Smooth muscle cell (in vitro differentiated cells): ENCODE results near the gene ODAD4. TPM values are rescaled to one million over a fixed set of nuclear protein-coding genes. Genes with fewer than 3 reads are reported as not detected.
"Not testable (repeated sequence)": the region's sequence is repeated elsewhere in the genome, so short reads cannot be mapped to it uniquely, and the experiment has no call there.

Experiments used
- DNase-seq: peaks from one replicate; lab custom pipeline; 2025; ENCODE audit not compliant: unreplicated experiment; lab: John Stamatoyannopoulos, UW
- H2AFZ ChIP-seq: fragments of 200-600 bp; sonication (generic); 2 replicates; pipeline ENCODE4 v1.6.0; 2016; ENCODE audit warnings: antibody characterized with exemption, low read depth, mild to moderate bottlenecking
- H3F3A ChIP-seq: fragments of 200-600 bp; sonication (generic); 2 replicates; pipeline ENCODE4 v1.6.0; 2017; ENCODE audit warnings: antibody characterized with exemption, low read depth
- H3K27ac ChIP-seq: fragments of 200-600 bp; sonication (generic); 2 replicates; pipeline ENCODE4 v1.5.1; 2016; ENCODE audit warnings: low read depth, mild to moderate bottlenecking
- H3K27me3 ChIP-seq: fragments of 200-600 bp; sonication (generic); 2 replicates; pipeline ENCODE4 v1.6.1; 2016; ENCODE audit warnings: low read depth, mild to moderate bottlenecking
- H3K36me3 ChIP-seq: fragments of 200-600 bp; sonication (generic); 2 replicates; pipeline ENCODE4 v1.5.1; 2016; ENCODE audit warnings: low read depth
- H3K4me1 ChIP-seq: fragments of 200-600 bp; sonication (generic); 2 replicates; pipeline ENCODE4 v1.5.1; 2016; ENCODE audit warnings: low read depth
- H3K4me2 ChIP-seq: fragments of 200-600 bp; sonication (generic); 2 replicates; pipeline ENCODE4 v1.6.0; 2016; ENCODE audit warnings: mild to moderate bottlenecking
- H3K4me3 ChIP-seq: fragments of 200-600 bp; sonication (generic); 2 replicates; pipeline ENCODE4 v1.5.1; 2016; ENCODE audit warnings: mild to moderate bottlenecking
- H3K79me2 ChIP-seq: fragments of 200-600 bp; sonication (generic); 2 replicates; pipeline ENCODE4 v1.6.0; 2016; ENCODE audit warnings: low read depth, mild to moderate bottlenecking
- H3K9ac ChIP-seq: fragments of 200-600 bp; sonication (generic); 2 replicates; pipeline ENCODE4 v1.6.0; 2016; ENCODE audit warnings: low read depth
- H3K9me3 ChIP-seq: fragments of 200-600 bp; sonication (generic); replicated peaks from 2 replicates; pipeline ENCODE4 v1.5.1; 2016; ENCODE audit warnings: low read depth
- H4K20me1 ChIP-seq: fragments of 200-600 bp; sonication (generic); 2 replicates; pipeline ENCODE4 v1.6.0; 2016; ENCODE audit warnings: low read depth
- CTCF ChIP-seq: fragments of 200-600 bp; sonication (generic); IDR thresholded peaks from 2 replicates; pipeline ENCODE4 v1.5.1; 2017; ENCODE audit warnings: borderline replicate concordance, mild to moderate bottlenecking, antibody characterized with exemption; ENCODE audit not compliant: insufficient read depth, poor library complexity, severe bottlenecking
- WGBS: methylation state at CpG from one replicate; pipeline ENCODE4 v1.1.7; 2016; ENCODE audit warnings: low lambda C conversion rate; 5-methylcytosine and 5-hydroxymethylcytosine counted together
- polyA plus RNA-seq: library from polyadenylated mRNA; unstranded; fragments of >200 nt; fragmentation: Nextera tagmentation; extraction: Ambion mirVana; gene quantifications from 2 replicates; pipeline ENCODE4 v1.2.1, GENCODE V29; 2016
- total RNA-seq: library from RNA; depleted of rRNA; stranded (reverse); fragments of >200 nt; gene quantifications from 2 replicates; pipeline ENCODE4 v1.2.3, GENCODE V29; 2014

The ODAD4 gene
- total and polyA plus RNA-seq, 2 experiments from 2014 or later, result 1.5 to 3.2 TPM

GRCh38 chr17:42002175-42002791, 71.9 kb downstream of the ODAD4 start:
- Histone ChIP-seq H3K9ac (no peak overlapping the region), H3F3A (peaks cover 6% of the 10 kb centered on the region), H3K27me3 (no peaks in the 10 kb centered on the region), H4K20me1 (peaks cover 95% of the 10 kb centered on the region), H3K36me3 (peaks cover 6% of the 10 kb centered on the region), H3K79me2 (peaks cover 70% of the 10 kb centered on the region), H3K9me3 (no peaks in the 10 kb centered on the region), H3K27ac (no peak overlapping the region), H2AFZ (no peak overlapping the region), H3K4me2 (no peak overlapping the region), H3K4me1 (no peaks in the 10 kb centered on the region), H3K4me3 (no peak overlapping the region)
- no peak for DNase-seq
- no peak for TF ChIP-seq CTCF
- WGBS, result 95% methylated on average over 7 of the region's 7 CpGs

GRCh38 chr17:42002792-42003301, 72.4 kb downstream of the ODAD4 start:
- no peak for TF ChIP-seq CTCF
- Histone ChIP-seq H4K20me1 (peaks cover 96% of the 10 kb centered on the region), H3K9me3 (no peaks in the 10 kb centered on the region), H3F3A (peaks cover 6% of the 10 kb centered on the region), H3K27ac (no peak overlapping the region), H3K27me3 (no peaks in the 10 kb centered on the region), H2AFZ (no peak overlapping the region), H3K79me2 (peaks cover 76% of the 10 kb centered on the region), H3K4me3 (peak overlapping the region; percentile 8), H3K36me3 (peaks cover 6% of the 10 kb centered on the region), H3K9ac (no peak overlapping the region), H3K4me1 (no peaks in the 10 kb centered on the region), H3K4me2 (no peak overlapping the region)
- WGBS, result 92% methylated on average over 3 of the region's 3 CpGs
- DNase-seq, result no peak

GRCh38 chr17:42005166-42005565, 74.7 kb downstream of the ODAD4 start:
- H3K4me3 ChIP-seq, result no peak overlapping the region
- no peaks in the 10 kb centered on the region for H3K4me1 ChIP-seq
- H2AFZ ChIP-seq, result no peak overlapping the region
- no peaks in the 10 kb centered on the region for H3K9me3 ChIP-seq
- H3F3A ChIP-seq, result peaks cover 8% of the 10 kb centered on the region
- no peaks in the 10 kb centered on the region for H3K27me3 ChIP-seq
- TF ChIP-seq CTCF, result no peak
- peaks cover 100% of the 10 kb centered on the region for H4K20me1 ChIP-seq
- H3K79me2 ChIP-seq, result peaks cover 99% of the 10 kb centered on the region
- H3K36me3 ChIP-seq, result no peaks in the 10 kb centered on the region
- H3K9ac ChIP-seq, result no peak overlapping the region
- H3K4me2 ChIP-seq, result no peak overlapping the region
- 91% methylated on average over 1 of the region's 1 CpG for WGBS
- no peak for DNase-seq
- H3K27ac ChIP-seq, result no peak overlapping the region

- Histone ChIP-seq H3K9ac (no peak overlapping the region), H3K4me2 (no peak overlapping the region), H3F3A (peaks cover 2% of the 10 kb centered on the region), H3K27me3 (no peaks in the 10 kb centered on the region), H3K9me3 (no peaks in the 10 kb centered on the region), H3K4me3 (no peak overlapping the region), H2AFZ (no peak overlapping the region), H3K79me2 (peaks cover 100% of the 10 kb centered on the region), H3K27ac (no peak overlapping the region), H3K4me1 (no peaks in the 10 kb centered on the region), H3K36me3 (no peaks in the 10 kb centered on the region), H4K20me1 (peaks cover 100% of the 10 kb centered on the region)
- DNase-seq, result no peak
- no peak for TF ChIP-seq CTCF
- WGBS, result 92% methylated on average over 4 of the region's 4 CpGs
Observed at GRCh38 chr17:42009170-42009569, 78.8 kb downstream of the ODAD4 start.

GRCh38 chr17:42010266-42010680, 79.9 kb downstream of the ODAD4 start:
- H3K4me1 ChIP-seq, DNase-seq, H3K36me3 ChIP-seq, H3K4me3 ChIP-seq, H3F3A ChIP-seq, H2AFZ ChIP-seq, H3K4me2 ChIP-seq, H3K9me3 ChIP-seq, H3K9ac ChIP-seq, H3K27ac ChIP-seq, H3K27me3 ChIP-seq: not testable (repeated sequence)
- peaks cover 100% of the 10 kb centered on the region for H3K79me2 ChIP-seq
- H4K20me1 ChIP-seq, result peaks cover 100% of the 10 kb centered on the region
- WGBS, result 84% methylated on average over 9 of the region's 9 CpGs
